Neuronal stem cell (in vitro differentiated cells): Measurements from ENCODE around the gene TGM6.

Experiments
- DNase-seq: peaks from one replicate; pipeline ENCODE4 v3.0.0-alpha.2; 2013; ENCODE audit warnings: low spot score
- H2AFZ ChIP-seq: one replicate; pipeline ENCODE4 v1.6.1; 2013; ENCODE audit warnings: mild to moderate bottlenecking, low read length, inconsistent platforms
- H2AK5ac ChIP-seq: 2 replicates; pipeline ENCODE4 v1.6.1; 2013; ENCODE audit warnings: low read depth, mild to moderate bottlenecking, inconsistent platforms, low read length, moderate library complexity, mixed read lengths
- H2BK120ac ChIP-seq: 2 replicates; pipeline ENCODE4 v1.6.1; 2013; ENCODE audit warnings: low read depth, mild to moderate bottlenecking, inconsistent platforms, low read length, moderate library complexity, mixed read lengths
- H2BK12ac ChIP-seq: one replicate; pipeline ENCODE4 v1.6.1; 2013; ENCODE audit warnings: low read length, inconsistent platforms
- H2BK15ac ChIP-seq: 2 replicates; pipeline ENCODE4 v1.6.1; 2013; ENCODE audit warnings: mild to moderate bottlenecking, low read length, inconsistent platforms, mixed read lengths
- H2BK5ac ChIP-seq: one replicate; pipeline ENCODE4 v1.6.1; 2013; ENCODE audit warnings: inconsistent platforms, mild to moderate bottlenecking, low read length, moderate library complexity
- H3K14ac ChIP-seq: one replicate; pipeline ENCODE4 v1.6.1; 2013; ENCODE audit warnings: low read length, inconsistent platforms
- H3K18ac ChIP-seq: 2 replicates; pipeline ENCODE4 v1.6.1; 2013; ENCODE audit warnings: low read length, inconsistent platforms
- H3K23ac ChIP-seq: 2 replicates; pipeline ENCODE4 v1.6.1; 2013; ENCODE audit warnings: low read depth, mild to moderate bottlenecking, mixed read lengths, low read length, inconsistent platforms; ENCODE audit not compliant: poor library complexity
- H3K27ac ChIP-seq: replicated peaks from 3 replicates; pipeline ENCODE4 v1.5.1; 2013; ENCODE audit warnings: low read length, inconsistent platforms
- H3K27me3 ChIP-seq, 3 experiments: 2 replicates each; pipeline ENCODE4 v1.6.1; 2013; ENCODE audit warnings: low read length in 3 of 3, mild to moderate bottlenecking in 2 of 3, inconsistent platforms in 1 of 3, low read depth in 1 of 3, mixed read lengths in 1 of 3, moderate library complexity in 1 of 3; ENCODE audit not compliant: control insufficient read depth in 3 of 3, insufficient read depth in 3 of 3
- H3K36me3 ChIP-seq, 2 donors: replicated peaks in 1 of 2; 2 replicates each; pipeline ENCODE4 v1.6.1; 2013; ENCODE audit warnings: low read length in 2 of 2; ENCODE audit not compliant: control insufficient read depth in 2 of 2, insufficient read depth in 2 of 2
- H3K4ac ChIP-seq: 2 replicates; pipeline ENCODE4 v1.6.1; 2013; ENCODE audit warnings: inconsistent platforms, mild to moderate bottlenecking, low read length, moderate library complexity
- H3K4me1 ChIP-seq, 2 donors: 1 replicate in 1 of 2; 2 replicates in 1 of 2; pipeline ENCODE4 v1.6.1; 2013; ENCODE audit warnings: low read length in 2 of 2, low read depth in 1 of 2; ENCODE audit not compliant: control insufficient read depth in 2 of 2, insufficient read depth in 1 of 2
- H3K4me2 ChIP-seq: one replicate; pipeline ENCODE4 v1.6.1; 2013; ENCODE audit warnings: mild to moderate bottlenecking, low read length, inconsistent platforms; ENCODE audit not compliant: insufficient read depth, poor library complexity, severe bottlenecking
- H3K4me3 ChIP-seq, 2 donors: 2 replicates each; pipeline ENCODE4 v1.5.1; 2013; ENCODE audit warnings: low read length in 2 of 2, mild to moderate bottlenecking in 2 of 2, inconsistent platforms in 1 of 2, moderate library complexity in 1 of 2
- H3K79me1 ChIP-seq: one replicate; pipeline ENCODE4 v1.6.1; 2013; ENCODE audit warnings: low read depth, mild to moderate bottlenecking, inconsistent platforms, low read length, moderate library complexity
- H3K9ac ChIP-seq: one replicate; pipeline ENCODE4 v1.6.1; 2013; ENCODE audit warnings: mild to moderate bottlenecking, low read depth, low read length, inconsistent platforms; ENCODE audit not compliant: poor library complexity
- H3K9me3 ChIP-seq, 2 donors: replicated peaks in 1 of 2; 2 replicates each; pipeline versions ENCODE3 to v1.6.1; 2013; ENCODE audit warnings: low read length in 2 of 2, mild to moderate bottlenecking in 2 of 2, inconsistent platforms in 1 of 2, low read depth in 1 of 2, mixed read lengths in 1 of 2, moderate library complexity in 1 of 2; ENCODE audit not compliant: control insufficient read depth in 2 of 2, insufficient read depth in 1 of 2
- H4K8ac ChIP-seq: one replicate; pipeline ENCODE4 v1.6.1; 2013; ENCODE audit warnings: low read depth, mild to moderate bottlenecking, inconsistent platforms, low read length, moderate library complexity
- H4K91ac ChIP-seq: one replicate; pipeline ENCODE4 v1.6.1; 2013; ENCODE audit warnings: low read length, low read depth, mild to moderate bottlenecking, inconsistent platforms; ENCODE audit not compliant: poor library complexity
- WGBS, 2 donors: extraction: QIAGEN DNeasy Blood & Tissue Kit; methylation state at CpG; one replicate each; pipeline ENCODE4 v1.1.7; 2013; ENCODE audit warnings: missing lambda C conversion rate in 2 of 2, mixed read lengths in 1 of 2; ENCODE audit not compliant: insufficient read length in 2 of 2, insufficient replicate concordance in 1 of 2; ENCODE audit errors: extremely low coverage in 2 of 2; 5-methylcytosine and 5-hydroxymethylcytosine counted together

Gene TGM6

GRCh38 chr20:2395136-2395535 is 14.4 kb downstream of the TGM6 start:
- no peak overlapping the region for H3K4ac ChIP-seq
- no peaks in the 10 kb centered on the region for H3K4me1 ChIP-seq
- no peak overlapping the region for H2AFZ ChIP-seq
- H4K91ac ChIP-seq = no peak overlapping the region
- H2BK120ac ChIP-seq = no peak overlapping the region
- H3K4me2 ChIP-seq = no peak overlapping the region
- peaks cover 0 to 9% (median 0%) of the 10 kb centered on the region in 3 experiments for H3K27me3 ChIP-seq
- no peak overlapping the region for H3K4me3 ChIP-seq
- no peak overlapping the region for H3K23ac ChIP-seq
- H3K9ac ChIP-seq = no peak overlapping the region
- WGBS, 2 donors = no CpG with 5 or more reads among the region's 9 CpGs
- H2AK5ac ChIP-seq = no peak overlapping the region
- no peak overlapping the region for H2BK12ac ChIP-seq
- peaks cover 0 to 2% of the 10 kb centered on the region in 2 donors for H3K9me3 ChIP-seq
- no peak overlapping the region for H3K14ac ChIP-seq
- no peak for DNase-seq
- H2BK15ac ChIP-seq = no peak overlapping the region
- H3K79me1 ChIP-seq = no peaks in the 10 kb centered on the region
- H3K36me3 ChIP-seq = no peaks in the 10 kb centered on the region
- H4K8ac ChIP-seq = no peak overlapping the region
- no peak overlapping the region for H3K27ac ChIP-seq
- no peak overlapping the region for H3K18ac ChIP-seq
- no peak overlapping the region for H2BK5ac ChIP-seq

GRCh38 chr20:2396241-2396814 is 15.6 kb downstream of the TGM6 start:
- no peak overlapping the region for H2BK12ac ChIP-seq
- no peak overlapping the region for H4K91ac ChIP-seq
- peaks cover 0 to 5% (median 0%) of the 10 kb centered on the region in 3 experiments for H3K27me3 ChIP-seq
- peak overlapping the region; percentile 17 for H3K23ac ChIP-seq
- H2BK5ac ChIP-seq = no peak overlapping the region
- peaks cover 0 to 2% of the 10 kb centered on the region in 2 donors for H3K9me3 ChIP-seq
- H2BK15ac ChIP-seq = no peak overlapping the region
- H3K4ac ChIP-seq = no peak overlapping the region
- H3K4me1 ChIP-seq = no peaks in the 10 kb centered on the region
- no peaks in the 10 kb centered on the region for H3K36me3 ChIP-seq
- no peak overlapping the region for H2AFZ ChIP-seq
- no peak overlapping the region for H3K4me3 ChIP-seq
- H3K9ac ChIP-seq = no peak overlapping the region
- no CpG with 5 or more reads among the region's 14 CpGs for WGBS, 2 donors
- no peak for DNase-seq
- no peaks in the 10 kb centered on the region for H3K79me1 ChIP-seq
- no peak overlapping the region for H3K14ac ChIP-seq
- H4K8ac ChIP-seq = no peak overlapping the region
- no peak overlapping the region for H3K4me2 ChIP-seq
- H3K27ac ChIP-seq = no peak overlapping the region
- peak overlapping the region; percentile 40 for H3K18ac ChIP-seq
- no peak overlapping the region for H2AK5ac ChIP-seq
- H2BK120ac ChIP-seq = no peak overlapping the region

- no CpG with 5 or more reads among the region's 8 CpGs for WGBS, 2 donors
- Histone ChIP-seq H3K4me3 (no peak overlapping the region), H3K4me2 (no peak overlapping the region), H2BK12ac (no peak overlapping the region), H3K4ac (no peak overlapping the region), H2AK5ac (no peak overlapping the region), H3K27ac (no peak overlapping the region), H3K14ac (no peak overlapping the region), H3K9me3 (peaks cover 0 to 2% of the 10 kb centered on the region in 2 donors), H2BK120ac (no peak overlapping the region), H3K36me3 (no peaks in the 10 kb centered on the region), H3K23ac (no peak overlapping the region), H2AFZ (no peak overlapping the region), H2BK5ac (no peak overlapping the region), H3K9ac (peak overlapping the region; percentile 22), H3K18ac (no peak overlapping the region), H3K79me1 (no peaks in the 10 kb centered on the region), H3K4me1 (no peaks in the 10 kb centered on the region), H2BK15ac (no peak overlapping the region), H4K91ac (peak overlapping the region; percentile 45), H3K27me3 (peaks cover 0 to 3% (median 0%) of the 10 kb centered on the region in 3 experiments), H4K8ac (no peak overlapping the region)
- no peak for DNase-seq
Measured at GRCh38 chr20:2397091-2397490, 16.4 kb downstream of the TGM6 start.

- H3K14ac ChIP-seq = peak overlapping the region; percentile 92
- no peaks in the 10 kb centered on the region for H3K36me3 ChIP-seq
- no peak overlapping the region for H2AFZ ChIP-seq
- H2AK5ac ChIP-seq = no peak overlapping the region
- H2BK5ac ChIP-seq = peak overlapping the region; percentile 70
- no peak overlapping the region for H3K4me3 ChIP-seq
- no peak overlapping the region for H3K27ac ChIP-seq
- no peak overlapping the region for H2BK15ac ChIP-seq
- no peak overlapping the region for H2BK12ac ChIP-seq
- H3K23ac ChIP-seq = no peak overlapping the region
- H3K27me3 ChIP-seq = no peaks in the 10 kb centered on the region
- H3K18ac ChIP-seq = peak overlapping the region; percentile 33
- no peak for DNase-seq
- no CpG with 5 or more reads among the region's 12 CpGs for WGBS, 2 donors
- H4K8ac ChIP-seq = peak overlapping the region; percentile 52
- H3K9me3 ChIP-seq = peaks cover 0 to 2% of the 10 kb centered on the region in 2 donors
- no peak overlapping the region for H3K4ac ChIP-seq
- no peak overlapping the region for H4K91ac ChIP-seq
- no peak overlapping the region for H3K4me2 ChIP-seq
- peak overlapping the region; percentile 34 for H3K9ac ChIP-seq
- H3K4me1 ChIP-seq = no peaks in the 10 kb centered on the region
- H2BK120ac ChIP-seq = no peak overlapping the region
- H3K79me1 ChIP-seq = no peaks in the 10 kb centered on the region
Measured at GRCh38 chr20:2397595-2398145, 17.0 kb downstream of the TGM6 start.
